NT2/D1 (cell line): ENCODE results near the gene GIMAP8.

Source experiments
- DNase-seq: peaks from one replicate; pipeline ENCODE4 v3.0.0-alpha.2; 2011; ENCODE audit warnings: low read depth, low spot score
- H3K27me3 ChIP-seq: 2 replicates; pipeline ENCODE4 v1.6.0; 2011; ENCODE audit warnings: mild to moderate bottlenecking; ENCODE audit not compliant: insufficient read length, insufficient read depth
- H3K36me3 ChIP-seq: 2 replicates; pipeline ENCODE4 v1.6.1; 2011; ENCODE audit warnings: mild to moderate bottlenecking, low read length, mixed read lengths; ENCODE audit not compliant: insufficient read depth, insufficient read length
- H3K4me1 ChIP-seq: 2 replicates; pipeline ENCODE4 v1.5.1; 2011; ENCODE audit not compliant: insufficient read depth, insufficient read length
- H3K4me3 ChIP-seq: 2 replicates; pipeline ENCODE4 v1.5.1; 2011; ENCODE audit warnings: low read depth; ENCODE audit not compliant: insufficient read length
- H3K9ac ChIP-seq: 2 replicates; pipeline ENCODE4 v1.6.0; 2011; ENCODE audit warnings: low read depth; ENCODE audit not compliant: insufficient read length
- H3K9me3 ChIP-seq: 2 replicates; pipeline ENCODE4 v1.5.1; 2011; ENCODE audit warnings: mild to moderate bottlenecking, low read length; ENCODE audit not compliant: insufficient read depth
- SUZ12 ChIP-seq: IDR thresholded peaks from 2 replicates; pipeline ENCODE4 v1.6.1; 2011; ENCODE audit not compliant: insufficient read length, insufficient read depth; ENCODE audit errors: extremely low read depth
- YY1 ChIP-seq: IDR thresholded peaks from 2 replicates; pipeline ENCODE4 v1.6.1; 2011; ENCODE audit not compliant: insufficient read length, insufficient read depth
- ZNF274 ChIP-seq: IDR thresholded peaks from 2 replicates; pipeline ENCODE4 v1.6.1; 2011; ENCODE audit warnings: mild to moderate bottlenecking, low read depth, low read length

GIMAP8 gene

DNA sequence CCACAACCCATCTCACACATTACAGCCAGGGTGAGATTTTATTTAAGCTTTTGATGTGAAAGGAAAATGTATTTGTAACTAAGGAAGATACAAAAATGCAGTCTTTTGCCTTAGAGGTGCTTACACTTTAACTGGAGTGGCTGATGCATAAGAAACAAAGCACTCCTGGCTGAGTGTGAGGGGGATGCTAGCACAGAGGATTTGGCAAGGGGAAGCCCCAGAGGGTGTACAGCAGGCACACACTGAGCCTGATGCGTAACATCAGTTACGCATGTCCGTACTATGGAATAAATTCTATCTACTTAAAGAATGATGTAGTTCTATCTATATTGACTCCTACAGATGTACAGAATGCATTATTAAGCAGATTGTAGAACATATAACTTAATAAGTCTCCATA, 17.8 kb downstream of the GIMAP8 start:
- Histone ChIP-seq H3K36me3 (no peaks in the 10 kb centered on the region), H3K9ac (no peak overlapping the region), H3K27me3 (no peaks in the 10 kb centered on the region), H3K9me3 (no peaks in the 10 kb centered on the region), H3K4me1 (no peaks in the 10 kb centered on the region), H3K4me3 (no peak overlapping the region)
- no peak for TF ChIP-seq YY1
- no peak for TF ChIP-seq SUZ12
- TF ChIP-seq ZNF274 = no peak
- DNase-seq = no peak

DNA sequence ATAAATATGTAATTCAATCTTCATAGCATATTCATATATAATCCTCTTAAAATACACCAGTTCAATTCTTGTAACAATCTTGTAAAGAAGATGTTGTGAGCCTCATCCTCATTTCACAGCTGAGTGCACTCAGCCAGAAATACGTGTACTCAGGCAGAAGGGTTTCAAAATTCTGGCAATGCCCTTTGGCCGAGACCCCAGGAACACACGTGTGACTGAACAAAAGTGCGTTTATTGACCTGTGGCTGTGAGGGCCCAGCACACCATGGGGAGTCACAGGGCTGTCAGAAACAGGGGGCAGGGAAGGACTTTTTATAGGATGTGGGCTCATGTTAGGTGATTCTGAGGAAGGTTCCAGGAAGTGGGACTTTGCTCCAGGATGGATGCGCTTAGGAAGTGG, 21.5 kb downstream of the GIMAP8 start:
- H3K27me3 ChIP-seq = no peaks in the 10 kb centered on the region

DNA sequence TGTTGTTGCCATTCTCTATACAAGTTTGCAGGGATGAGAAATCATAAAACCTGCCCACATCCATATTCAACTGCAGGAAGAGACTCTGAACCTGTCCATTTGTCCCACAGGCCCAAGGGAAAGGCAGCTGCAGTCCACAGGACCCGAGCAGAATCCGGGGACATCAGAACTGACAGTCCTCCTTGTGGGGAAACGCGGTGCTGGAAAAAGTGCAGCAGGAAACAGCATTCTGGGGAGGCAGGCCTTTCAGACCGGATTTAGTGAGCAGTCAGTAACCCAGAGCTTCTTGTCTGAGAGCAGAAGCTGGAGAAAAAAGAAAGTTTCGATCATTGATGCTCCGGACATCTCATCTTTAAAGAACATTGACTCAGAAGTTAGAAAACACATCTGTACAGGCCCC, 23.5 kb downstream of the GIMAP8 start:
- no peak overlapping the region for H3K4me3 ChIP-seq
- TF ChIP-seq SUZ12 = no peak
- no peak for TF ChIP-seq YY1
- TF ChIP-seq ZNF274 = no peak
- no peak for DNase-seq
- H3K36me3 ChIP-seq = no peaks in the 10 kb centered on the region
- H3K27me3 ChIP-seq = no peaks in the 10 kb centered on the region
- H3K9me3 ChIP-seq = no peaks in the 10 kb centered on the region
- no peak overlapping the region for H3K9ac ChIP-seq
- H3K4me1 ChIP-seq = no peaks in the 10 kb centered on the region

More for the DNA sequence above, 21.5 kb downstream of the GIMAP8 start:
- Histone ChIP-seq H3K4me3 (no peak overlapping the region), H3K36me3 (no peaks in the 10 kb centered on the region), H3K9me3 (no peaks in the 10 kb centered on the region), H3K9ac (no peak overlapping the region), H3K4me1 (no peaks in the 10 kb centered on the region)
- TF ChIP-seq YY1 (no peak), SUZ12 (no peak), ZNF274 (no peak)
- DNase-seq = no peak

DNA sequence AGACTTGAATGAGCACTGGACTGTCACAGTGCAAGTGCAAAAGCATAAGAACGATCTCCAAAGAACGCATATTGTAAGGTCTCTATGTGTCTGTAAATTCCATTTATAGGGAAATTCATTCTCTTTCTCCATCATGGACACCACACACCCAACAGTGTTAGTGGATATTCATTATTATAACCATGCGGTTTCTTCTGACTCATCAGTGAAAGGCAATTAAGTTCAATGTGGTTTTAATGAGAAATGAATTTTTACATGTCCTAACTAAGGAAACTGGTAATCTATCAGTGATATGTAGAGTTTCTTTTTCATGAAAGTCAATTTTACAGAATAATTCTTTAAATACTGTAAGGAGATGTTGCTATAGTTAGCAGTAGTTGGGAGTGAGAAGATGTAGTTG, 25.9 kb downstream of the GIMAP8 start:
- Histone ChIP-seq H3K27me3 (no peaks in the 10 kb centered on the region), H3K4me3 (no peak overlapping the region), H3K36me3 (no peaks in the 10 kb centered on the region), H3K9me3 (no peaks in the 10 kb centered on the region), H3K4me1 (no peaks in the 10 kb centered on the region), H3K9ac (no peak overlapping the region)
- TF ChIP-seq YY1 = no peak
- TF ChIP-seq SUZ12 = no peak
- no peak for TF ChIP-seq ZNF274
- no peak for DNase-seq

DNA sequence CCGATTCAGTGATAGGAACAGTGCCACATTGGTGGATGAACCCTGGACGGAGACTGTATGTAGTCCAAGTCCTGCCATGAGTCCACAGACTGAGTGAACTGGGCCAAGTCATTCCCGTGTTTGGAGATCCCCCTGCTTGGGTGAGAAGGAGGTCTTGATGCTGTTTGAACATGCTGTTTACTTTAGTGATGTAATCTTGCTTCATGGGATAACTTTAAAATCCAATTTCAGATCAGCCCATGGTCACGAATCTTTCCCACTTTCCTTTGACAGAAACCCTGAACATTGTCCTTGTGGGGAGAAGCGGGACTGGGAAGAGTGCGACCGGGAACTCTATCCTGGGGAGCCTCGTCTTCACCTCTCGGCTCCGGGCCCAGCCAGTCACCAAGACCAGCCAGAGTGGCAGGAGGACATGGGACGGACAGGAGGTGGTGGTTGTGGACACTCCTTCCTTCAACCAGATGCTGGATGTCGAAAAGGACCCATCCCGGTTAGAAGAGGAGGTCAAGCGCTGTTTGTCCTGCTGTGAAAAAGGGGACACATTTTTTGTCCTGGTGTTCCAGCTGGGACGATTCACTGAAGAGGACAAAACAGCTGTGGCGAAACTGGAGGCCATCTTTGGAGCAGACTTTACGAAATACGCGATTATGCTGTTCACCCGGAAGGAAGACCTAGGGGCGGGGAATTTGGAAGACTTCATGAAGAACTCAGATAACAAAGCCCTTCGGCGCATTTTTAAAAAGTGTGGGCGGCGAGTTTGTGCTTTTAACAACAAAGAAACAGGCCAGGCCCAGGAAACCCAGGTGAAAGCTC, 26.6 kb downstream of the GIMAP8 start:
- Histone ChIP-seq H3K9me3 (no peaks in the 10 kb centered on the region), H3K9ac (no peak overlapping the region), H3K4me3 (no peak overlapping the region), H3K27me3 (no peaks in the 10 kb centered on the region), H3K4me1 (no peaks in the 10 kb centered on the region), H3K36me3 (no peaks in the 10 kb centered on the region)
- no peak for DNase-seq
- TF ChIP-seq SUZ12 (no peak), ZNF274 (no peak), YY1 (no peak)

DNA sequence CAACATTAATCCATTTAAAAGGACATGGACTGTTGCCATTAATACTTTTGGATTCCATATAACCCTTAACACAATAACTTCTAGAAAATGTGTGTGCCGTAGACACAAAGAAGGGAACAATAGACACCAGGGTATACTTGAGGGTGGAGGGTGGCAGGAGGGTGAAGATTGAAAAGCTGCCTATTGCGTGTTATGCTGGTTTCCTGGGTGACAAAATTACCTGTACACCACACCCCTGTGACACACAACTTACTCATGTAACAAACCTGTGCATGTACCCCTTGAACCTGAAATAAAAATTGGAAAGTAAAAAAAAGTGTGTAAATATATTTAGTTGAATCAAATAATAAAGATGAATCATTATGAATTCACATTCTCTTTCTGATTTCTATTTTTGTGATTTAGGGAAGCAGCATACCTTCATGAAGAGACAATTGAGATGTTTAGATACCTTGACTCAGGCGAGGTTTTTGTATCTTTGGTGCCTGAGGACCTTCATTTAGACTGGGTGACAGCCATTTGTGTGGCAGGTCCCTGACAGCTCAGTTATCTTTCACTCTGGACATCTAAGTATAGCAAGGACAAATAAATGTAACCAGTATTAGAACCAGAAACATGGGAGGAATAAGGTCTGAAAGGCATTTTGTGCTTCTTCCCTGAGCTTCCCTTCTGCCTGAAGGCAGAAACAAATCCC, 28.7 kb downstream of the GIMAP8 start:
- H3K36me3 ChIP-seq = no peaks in the 10 kb centered on the region
- H3K9ac ChIP-seq = no peak overlapping the region
- TF ChIP-seq YY1 = no peak
- TF ChIP-seq SUZ12 = no peak
- TF ChIP-seq ZNF274 = no peak
- no peak overlapping the region for H3K4me3 ChIP-seq
- H3K27me3 ChIP-seq = no peaks in the 10 kb centered on the region
- DNase-seq = no peak
- H3K4me1 ChIP-seq = no peaks in the 10 kb centered on the region
- no peaks in the 10 kb centered on the region for H3K9me3 ChIP-seq

DNA sequence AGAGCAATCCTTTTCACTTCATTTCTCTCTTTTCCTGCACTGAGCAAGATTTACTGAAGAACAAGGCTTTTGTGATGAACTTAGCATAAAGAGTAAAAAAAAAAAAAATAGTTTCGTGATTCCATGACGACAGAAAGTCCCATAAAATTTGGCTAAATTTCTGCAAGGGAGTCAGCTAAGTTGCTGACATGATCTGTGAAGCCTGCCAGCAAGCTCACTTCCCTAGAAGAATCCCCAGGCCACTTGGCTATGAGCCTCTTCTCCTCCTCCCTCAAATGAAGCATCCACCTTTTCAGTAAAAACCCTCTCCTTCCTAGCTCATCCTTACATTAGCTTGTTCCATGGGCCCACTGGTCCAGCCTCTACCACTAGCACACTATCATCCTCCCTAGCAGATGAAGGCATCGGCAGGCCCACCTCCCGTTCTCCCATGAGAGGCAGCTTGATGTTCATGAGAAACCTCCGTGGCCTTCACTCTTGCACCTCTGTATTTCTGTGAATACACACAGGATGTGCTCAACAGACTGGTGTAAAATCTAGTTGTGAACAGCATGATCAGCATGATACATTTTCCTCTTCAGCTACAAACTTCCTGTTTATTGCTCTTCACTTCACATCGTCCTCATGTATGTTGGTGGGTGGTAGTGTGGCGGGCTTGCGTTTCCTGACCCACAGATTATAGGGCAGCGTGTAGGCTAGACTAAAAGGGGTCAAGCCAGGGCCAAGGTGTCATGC, 30.9 kb downstream of the GIMAP8 start:
- no peaks in the 10 kb centered on the region for H3K9me3 ChIP-seq
- no peaks in the 10 kb centered on the region for H3K4me1 ChIP-seq
- no peak for DNase-seq
- H3K36me3 ChIP-seq = no peaks in the 10 kb centered on the region
- H3K27me3 ChIP-seq = no peaks in the 10 kb centered on the region
- TF ChIP-seq ZNF274 (no peak), YY1 (no peak), SUZ12 (no peak)
- H3K9ac ChIP-seq = no peak overlapping the region
- no peak overlapping the region for H3K4me3 ChIP-seq
